HepG2 (cell line): Measurements from ENCODE around the gene LIPT1. TPM values are rescaled to one million over a fixed set of nuclear protein-coding genes. Genes with fewer than 3 reads are reported as not detected.
A peak's percentile ranks its signal among the peaks of the same experiment; 100 is the strongest.

Experiments
- ATF1 ChIP-seq: IDR thresholded peaks from 2 replicates; pipeline ENCODE4 v1.6.1; 2016; ENCODE audit warnings: mild to moderate bottlenecking, control low read depth
- ATF3 ChIP-seq: sonication (generic); formaldehyde crosslinking; IDR thresholded peaks from 2 replicates; pipeline ENCODE4 v1.4.0; 2020; ENCODE audit warnings: missing genetic modification reagents
- CSRNP2 ChIP-seq: sonication (generic); formaldehyde crosslinking; conservative IDR thresholded peaks from 2 replicates; pipeline ENCODE4 v1.8.0; 2022; ENCODE audit warnings: low read depth, missing genetic modification reagents
- GATA4 ChIP-seq: sonication (generic); IDR thresholded peaks from 2 replicates; pipeline ENCODE4 v1.6.1; 2016; ENCODE audit warnings: antibody characterized with exemption, low read depth, borderline replicate concordance
- JDP2 ChIP-seq: sonication (generic); formaldehyde crosslinking; IDR thresholded peaks from 2 replicates; pipeline ENCODE4 v1.8.1; 2022; ENCODE audit warnings: missing genetic modification reagents, borderline replicate concordance
- KLF11 ChIP-seq: IDR thresholded peaks from 2 replicates; pipeline ENCODE4 v1.6.1; 2016; ENCODE audit warnings: missing compliant biosample characterization
- KLF16 ChIP-seq, 2 experiments: sonication (generic) in 1 of 2; formaldehyde crosslinking in 1 of 2; IDR thresholded peaks; 2 replicates each; pipeline versions ENCODE4 v1.6.1 to v1.8.0; 2016 to 2023; ENCODE audit warnings: missing genetic modification reagents in 2 of 2, missing compliant biosample characterization in 1 of 2
- MXD3 ChIP-seq: IDR thresholded peaks from 2 replicates; pipeline ENCODE4 v1.6.1; 2016; ENCODE audit warnings: mild to moderate bottlenecking, missing biosample characterization, missing genetic modification reagents
- PHF8 ChIP-seq: sonication (generic); formaldehyde crosslinking; IDR thresholded peaks from 2 replicates; pipeline ENCODE4 v1.5.0; 2020; ENCODE audit warnings: missing genetic modification reagents
- SRSF1 ChIP-seq: fragments of 200-400 bp; formaldehyde crosslinking; optimal IDR thresholded peaks from 2 replicates; pipeline ENCODE3; 2017; ENCODE audit warnings: mild to moderate bottlenecking, low read depth, low read length, moderate library complexity
- TEAD3 ChIP-seq: optimal IDR thresholded peaks from 2 replicates; pipeline ENCODE3; 2016; ENCODE audit warnings: borderline replicate concordance
- ZFP36 ChIP-seq: fragments of 150-350 bp; IDR thresholded peaks from 2 replicates; pipeline ENCODE4 v1.6.1; 2018; ENCODE audit warnings: borderline replicate concordance, low read length, low read depth; ENCODE audit not compliant: partially characterized antibody
- ZNF225 ChIP-seq: sonication (generic); formaldehyde crosslinking; IDR thresholded peaks from 2 replicates; pipeline ENCODE4 v1.4.0; 2020; ENCODE audit warnings: mild to moderate bottlenecking, missing genetic modification reagents
- ZNF33A ChIP-seq: sonication (generic); formaldehyde crosslinking; IDR thresholded peaks from 2 replicates; pipeline ENCODE4 v1.5.1; 2020; ENCODE audit warnings: missing genetic modification reagents, mild to moderate bottlenecking, moderate library complexity, borderline replicate concordance
- ZNF350 ChIP-seq: sonication (generic); formaldehyde crosslinking; IDR thresholded peaks from 2 replicates; pipeline ENCODE4 v1.4.0; 2020; ENCODE audit warnings: mild to moderate bottlenecking, low read depth, missing genetic modification reagents, borderline replicate concordance
- ZNF383 ChIP-seq: sonication (generic); formaldehyde crosslinking; IDR thresholded peaks from 2 replicates; pipeline ENCODE4 v1.4.0; 2020; ENCODE audit warnings: missing genetic modification reagents, mild to moderate bottlenecking, borderline replicate concordance
- ZNF546 ChIP-seq: sonication (generic); formaldehyde crosslinking; conservative IDR thresholded peaks from 2 replicates; pipeline ENCODE4 v1.8.1; 2023; ENCODE audit warnings: mild to moderate bottlenecking, missing genetic modification reagents
- ZNF572 ChIP-seq: sonication (generic); formaldehyde crosslinking; IDR thresholded peaks from 2 replicates; pipeline ENCODE4 v1.5.1; 2020; ENCODE audit warnings: mild to moderate bottlenecking, missing genetic modification reagents
- ZNF7 ChIP-seq: IDR thresholded peaks from 2 replicates; pipeline ENCODE4 v1.6.1; 2016; ENCODE audit warnings: missing biosample characterization, missing genetic modification reagents
- ZNF766 ChIP-seq: sonication (generic); formaldehyde crosslinking; IDR thresholded peaks from 2 replicates; pipeline ENCODE4 v1.5.0; 2020; ENCODE audit warnings: missing genetic modification reagents, borderline replicate concordance
- polyA plus RNA-seq, 8 experiments: library from polyadenylated mRNA; depleted of rRNA in 3 of 8; stranded (reverse) in 7 of 8; unstranded in 1 of 8; fragments of >200 nt; fragmentation: Illumina TruSeq in 4 of 8; extraction: Trizol in 4 of 8; gene quantifications; 2 replicates each; pipeline versions ENCODE4 v1.2.1 to v1.2.3, GENCODE V29; 2011 to 2016; ENCODE audit warnings: low read depth in 4 of 8, missing spikeins in 1 of 8, mixed read lengths in 1 of 8; ENCODE audit not compliant: insufficient read depth in 1 of 8
- total RNA-seq, 5 experiments: library from RNA; depleted of rRNA; stranded (reverse); fragments of >200 nt; fragmentation: Illumina TruSeq; extraction: Trizol; gene quantifications; 2 replicates each; pipeline ENCODE4 v1.2.3, GENCODE V29; 2016; ENCODE audit warnings: low read depth in 1 of 5
- TF ChIP-seq, protein P1 (sequence below): sonication (generic); formaldehyde crosslinking; IDR thresholded peaks from 2 replicates; pipeline ENCODE4 v1.5.1; 2020; ENCODE audit warnings: mild to moderate bottlenecking, missing genetic modification reagents
- TF ChIP-seq, protein P2 (sequence below): sonication (generic); formaldehyde crosslinking; conservative IDR thresholded peaks from 2 replicates; pipeline ENCODE4 v1.8.0; 2022; ENCODE audit warnings: mild to moderate bottlenecking, moderate library complexity, missing genetic modification reagents

The LIPT1 gene
- total and polyA plus RNA-seq, 2 of the 13 experiments (the other 11 are each of a cell fraction or from before 2014, with no cell fraction given) = 8.0 to 9.6 TPM

GRCh38 chr2:99180755-99181623 is 26.2 kb downstream of the LIPT1 start, which contains the start of the genes MITD1 and MRPL30 (continued):
- no peak for TF ChIP-seq CSRNP2 (CRISPR knock-in tag)
- peak; percentile 60; the same call in 1 of the 2 replicates for TF ChIP-seq JDP2 (CRISPR knock-in tag)
- TF ChIP-seq ZNF572 (CRISPR knock-in tag) = peak; percentile 91; the same call in 1 of the 2 replicates
- peak; percentile 95 for TF ChIP-seq SRSF1
- TF ChIP-seq ZNF33A = peak; percentile 95; the same call in 1 of the 2 replicates
- TF ChIP-seq, protein P1, sequence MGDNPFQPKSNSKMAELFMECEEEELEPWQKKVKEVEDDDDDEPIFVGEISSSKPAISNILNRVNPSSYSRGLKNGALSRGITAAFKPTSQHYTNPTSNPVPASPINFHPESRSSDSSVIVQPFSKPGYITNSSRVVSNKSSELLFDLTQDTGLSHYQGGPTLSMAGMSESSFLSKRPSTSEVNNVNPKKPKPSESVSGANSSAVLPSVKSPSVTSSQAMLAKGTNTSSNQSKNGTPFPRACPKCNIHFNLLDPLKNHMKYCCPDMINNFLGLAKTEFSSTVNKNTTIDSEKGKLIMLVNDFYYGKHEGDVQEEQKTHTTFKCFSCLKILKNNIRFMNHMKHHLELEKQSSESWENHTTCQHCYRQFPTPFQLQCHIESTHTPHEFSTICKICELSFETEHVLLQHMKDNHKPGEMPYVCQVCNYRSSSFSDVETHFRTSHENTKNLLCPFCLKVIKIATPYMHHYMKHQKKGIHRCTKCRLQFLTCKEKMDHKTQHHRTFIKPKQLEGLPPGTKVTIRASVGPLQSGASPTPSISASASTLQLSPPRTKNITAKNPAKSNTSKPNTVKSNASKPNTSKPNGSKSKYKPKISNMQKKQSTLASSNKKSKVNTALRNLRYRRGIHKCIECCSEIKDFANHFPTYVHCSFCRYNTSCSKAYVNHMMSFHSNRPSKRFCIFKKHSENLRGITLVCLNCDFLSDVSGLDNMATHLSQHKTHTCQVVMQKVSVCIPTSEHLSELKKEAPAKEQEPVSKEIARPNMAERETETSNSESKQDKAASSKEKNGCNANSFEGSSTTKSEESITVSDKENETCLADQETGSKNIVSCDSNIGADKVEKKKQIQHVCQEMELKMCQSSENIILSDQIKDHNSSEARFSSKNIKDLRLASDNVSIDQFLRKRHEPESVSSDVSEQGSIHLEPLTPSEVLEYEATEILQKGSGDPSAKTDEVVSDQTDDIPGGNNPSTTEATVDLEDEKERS = peak; percentile 74; the same call in 1 of the 2 replicates
- TF ChIP-seq KLF11 (CRISPR knock-in tag) = peak; percentile 91
- TF ChIP-seq ZNF225 = peak; percentile 95
- peak; percentile 94 for TF ChIP-seq ZNF350 (CRISPR knock-in tag)
- no peak; the same call in 1 of the 2 replicates for TF ChIP-seq ZNF383 (CRISPR knock-in tag)
- TF ChIP-seq, protein P2, sequence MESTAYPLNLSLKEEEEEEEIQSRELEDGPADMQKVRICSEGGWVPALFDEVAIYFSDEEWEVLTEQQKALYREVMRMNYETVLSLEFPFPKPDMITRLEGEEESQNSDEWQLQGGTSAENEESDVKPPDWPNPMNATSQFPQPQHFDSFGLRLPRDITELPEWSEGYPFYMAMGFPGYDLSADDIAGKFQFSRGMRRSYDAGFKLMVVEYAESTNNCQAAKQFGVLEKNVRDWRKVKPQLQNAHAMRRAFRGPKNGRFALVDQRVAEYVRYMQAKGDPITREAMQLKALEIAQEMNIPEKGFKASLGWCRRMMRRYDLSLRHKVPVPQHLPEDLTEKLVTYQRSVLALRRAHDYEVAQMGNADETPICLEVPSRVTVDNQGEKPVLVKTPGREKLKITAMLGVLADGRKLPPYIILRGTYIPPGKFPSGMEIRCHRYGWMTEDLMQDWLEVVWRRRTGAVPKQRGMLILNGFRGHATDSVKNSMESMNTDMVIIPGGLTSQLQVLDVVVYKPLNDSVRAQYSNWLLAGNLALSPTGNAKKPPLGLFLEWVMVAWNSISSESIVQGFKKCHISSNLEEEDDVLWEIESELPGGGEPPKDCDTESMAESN (CRISPR knock-in tag) = peak; percentile 75; the same call in 1 of the 2 replicates
- no peak for TF ChIP-seq ATF3 (CRISPR knock-in tag)
- 0 out of 2 replicates have a peak, but pooled peaks have one; percentile 82 for TF ChIP-seq ZNF546
- TF ChIP-seq TEAD3 (CRISPR knock-in tag) = peak; percentile 84
- TF ChIP-seq ZNF766 = peak; percentile 88
- TF ChIP-seq KLF16 (CRISPR knock-in tag; IDR thresholded peaks at IDR 0.05) = peak in 1 of 2 experiments; percentile 99; a peak in 2 of 4 replicates
- no peak for TF ChIP-seq ZNF7 (CRISPR knock-in tag)
- peak; percentile 37; the same call in 1 of the 2 replicates for TF ChIP-seq GATA4
- TF ChIP-seq PHF8 = peak; percentile 96
- TF ChIP-seq ZFP36 = peak; percentile 52
- peak; percentile 96 for TF ChIP-seq MXD3 (CRISPR knock-in tag)
- peak; percentile 85 for TF ChIP-seq ATF1 (CRISPR knock-in tag)
